GM21528 (cell line): ENCODE results near the gene NFASC.

Source experiments
- ATAC-seq: cut with Tn5 transposase; IDR thresholded peaks from one replicate; pipeline ENCODE4 v1.9.1; 2021; ENCODE audit warnings: mild to moderate bottlenecking, moderate library complexity; ENCODE audit not compliant: unreplicated experiment, low FRiP score

Gene NFASC

GRCh38 chr1:205072286-205072685, 201.6 kb downstream of the NFASC start:
- no peak for ATAC-seq
